ENCODE data around the gene MRPL54.

MRPL54 gene

DNA sequence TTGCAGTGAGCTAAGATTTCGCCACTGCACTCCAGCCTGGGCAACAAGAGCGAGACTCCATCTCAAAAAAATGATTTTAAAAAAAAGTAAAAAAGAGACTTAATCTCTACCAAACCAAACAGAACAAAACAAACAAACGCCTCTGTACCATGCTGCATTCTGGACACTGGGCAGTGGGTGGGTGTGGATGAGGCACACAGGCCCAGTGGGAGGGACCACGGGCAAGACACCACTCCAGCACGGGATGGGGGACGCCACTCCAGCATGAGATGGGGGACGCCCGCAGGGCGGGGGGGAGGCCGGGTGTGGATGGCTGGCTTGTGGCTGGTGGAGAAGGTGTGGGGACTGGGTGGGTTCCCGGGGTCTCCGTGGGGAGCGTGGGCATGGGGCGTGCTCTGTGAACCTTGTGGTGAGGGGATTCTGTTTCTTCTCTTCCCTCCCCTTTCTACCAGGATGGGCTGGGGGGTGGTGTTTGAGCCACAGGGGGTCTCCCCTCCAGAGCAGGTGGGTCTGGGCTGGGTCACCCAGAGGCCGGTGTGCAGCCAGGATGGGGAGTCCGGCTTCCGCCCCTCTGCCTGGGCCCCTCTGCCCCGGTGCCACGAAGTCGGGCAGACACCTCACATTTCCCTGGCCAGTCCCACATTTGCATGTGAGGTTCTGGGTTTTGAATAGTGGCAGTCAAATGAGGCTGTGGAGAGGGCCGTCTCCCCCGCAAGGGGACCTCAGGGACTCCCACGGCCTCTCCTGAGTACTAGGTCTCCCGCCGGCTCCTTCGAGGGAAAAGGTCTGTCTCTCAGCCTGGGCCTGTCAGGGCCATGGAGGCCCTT lies 47.6 kb downstream of the MRPL54 start:
- H3K9me3 ChIP-seq (ENCODE audit: insufficient read depth, low read length) = no peaks in the 10 kb centered on the region; the same call in 1 of the 2 replicates
- no peaks in the 10 kb centered on the region; the same call in 1 of the 2 replicates for H3K27me3 ChIP-seq (ENCODE audit: low read depth, low read length)
- no peaks in the 10 kb centered on the region for H3K36me3 ChIP-seq (replicated peaks; ENCODE audit: low read depth, low read length)
- peak overlapping the region; percentile 30; the same call in 1 of the 2 replicates for H2AFZ ChIP-seq (ENCODE audit: low read depth, low read length)
- peak overlapping the region; percentile 40; the same call in 1 of the 2 replicates for H3K9ac ChIP-seq (ENCODE audit: low read length)
- no peak for TF ChIP-seq EZH2phosphoT487 (IDR thresholded peaks at IDR 0.05; ENCODE audit: low read depth)
- TF ChIP-seq, protein P1, sequence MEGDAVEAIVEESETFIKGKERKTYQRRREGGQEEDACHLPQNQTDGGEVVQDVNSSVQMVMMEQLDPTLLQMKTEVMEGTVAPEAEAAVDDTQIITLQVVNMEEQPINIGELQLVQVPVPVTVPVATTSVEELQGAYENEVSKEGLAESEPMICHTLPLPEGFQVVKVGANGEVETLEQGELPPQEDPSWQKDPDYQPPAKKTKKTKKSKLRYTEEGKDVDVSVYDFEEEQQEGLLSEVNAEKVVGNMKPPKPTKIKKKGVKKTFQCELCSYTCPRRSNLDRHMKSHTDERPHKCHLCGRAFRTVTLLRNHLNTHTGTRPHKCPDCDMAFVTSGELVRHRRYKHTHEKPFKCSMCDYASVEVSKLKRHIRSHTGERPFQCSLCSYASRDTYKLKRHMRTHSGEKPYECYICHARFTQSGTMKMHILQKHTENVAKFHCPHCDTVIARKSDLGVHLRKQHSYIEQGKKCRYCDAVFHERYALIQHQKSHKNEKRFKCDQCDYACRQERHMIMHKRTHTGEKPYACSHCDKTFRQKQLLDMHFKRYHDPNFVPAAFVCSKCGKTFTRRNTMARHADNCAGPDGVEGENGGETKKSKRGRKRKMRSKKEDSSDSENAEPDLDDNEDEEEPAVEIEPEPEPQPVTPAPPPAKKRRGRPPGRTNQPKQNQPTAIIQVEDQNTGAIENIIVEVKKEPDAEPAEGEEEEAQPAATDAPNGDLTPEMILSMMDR (IDR thresholded peaks at IDR 0.05; ENCODE audit: low read depth, low read length) = no peak
- H3K27ac ChIP-seq (ENCODE audit: low read length) = peak overlapping the region; percentile 35; the same call in 1 of the 2 replicates
- H3K4me1 ChIP-seq (ENCODE audit: low read length) = peaks cover 21% of the 10 kb centered on the region
- no peaks in the 10 kb centered on the region for H3K79me2 ChIP-seq (ENCODE audit: low read length)
- H3K4me2 ChIP-seq (ENCODE audit: low read length) = peak overlapping the region; percentile 75
- no peaks in the 10 kb centered on the region for H4K20me1 ChIP-seq (ENCODE audit: insufficient read depth, low read length)
- peak overlapping the region; percentile 45 for H3K4me3 ChIP-seq (ENCODE audit: low read length)

DNA sequence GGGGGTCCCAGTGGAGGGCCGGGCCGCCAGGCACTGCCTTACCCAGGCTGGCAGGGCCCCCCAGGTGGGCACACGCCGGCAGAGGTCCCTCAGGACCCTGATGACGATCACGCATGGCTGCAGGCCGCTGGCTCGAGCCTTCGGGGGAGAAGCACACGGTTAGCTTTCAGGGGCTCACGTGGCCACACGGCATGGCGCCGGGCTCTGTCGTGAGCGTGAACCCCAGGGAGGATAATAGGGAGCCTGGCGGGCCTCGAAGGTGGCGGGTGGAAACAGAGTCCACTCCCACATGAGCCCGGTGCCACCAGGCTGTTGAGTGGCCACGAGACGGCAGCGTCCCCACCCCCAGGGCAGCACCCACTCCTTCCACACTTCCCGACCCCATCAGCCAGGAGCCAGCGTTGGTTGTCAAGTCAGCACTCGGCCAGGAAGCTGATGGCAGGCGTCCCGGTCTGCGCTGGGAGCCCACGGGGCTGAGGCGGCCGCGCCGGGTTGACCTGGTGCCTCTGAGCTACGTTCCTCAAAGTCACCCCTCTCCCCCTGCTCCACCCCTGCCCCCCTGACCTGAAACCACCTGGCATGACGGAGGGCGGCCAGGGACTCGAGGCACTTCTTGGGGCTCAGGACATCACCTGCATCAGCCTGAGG lies 48.4 kb downstream of the MRPL54 start:
- Histone ChIP-seq H4K20me1 (ENCODE audit: insufficient read depth, low read length) (no peaks in the 10 kb centered on the region), H2AFZ (ENCODE audit: low read depth, low read length) (peak overlapping the region; percentile 30; the same call in 1 of the 2 replicates), H3K4me2 (ENCODE audit: low read length) (peak overlapping the region; percentile 75), H3K4me1 (ENCODE audit: low read length) (peaks cover 21% of the 10 kb centered on the region), H3K27ac (ENCODE audit: low read length) (peak overlapping the region; percentile 35; the same call in 1 of the 2 replicates), H3K36me3 (replicated peaks; ENCODE audit: low read depth, low read length) (no peaks in the 10 kb centered on the region), H3K79me2 (ENCODE audit: low read length) (no peaks in the 10 kb centered on the region), H3K9ac (ENCODE audit: low read length) (peak overlapping the region; percentile 40; the same call in 1 of the 2 replicates), H3K9me3 (ENCODE audit: insufficient read depth, low read length) (no peaks in the 10 kb centered on the region; the same call in 1 of the 2 replicates), H3K4me3 (ENCODE audit: low read length) (peak overlapping the region; percentile 45), H3K27me3 (ENCODE audit: low read depth, low read length) (no peaks in the 10 kb centered on the region; the same call in 1 of the 2 replicates)
- TF ChIP-seq, protein P1 (IDR thresholded peaks at IDR 0.05; ENCODE audit: low read depth, low read length) = no peak
- TF ChIP-seq EZH2phosphoT487 (IDR thresholded peaks at IDR 0.05; ENCODE audit: low read depth) = no peak

DNA sequence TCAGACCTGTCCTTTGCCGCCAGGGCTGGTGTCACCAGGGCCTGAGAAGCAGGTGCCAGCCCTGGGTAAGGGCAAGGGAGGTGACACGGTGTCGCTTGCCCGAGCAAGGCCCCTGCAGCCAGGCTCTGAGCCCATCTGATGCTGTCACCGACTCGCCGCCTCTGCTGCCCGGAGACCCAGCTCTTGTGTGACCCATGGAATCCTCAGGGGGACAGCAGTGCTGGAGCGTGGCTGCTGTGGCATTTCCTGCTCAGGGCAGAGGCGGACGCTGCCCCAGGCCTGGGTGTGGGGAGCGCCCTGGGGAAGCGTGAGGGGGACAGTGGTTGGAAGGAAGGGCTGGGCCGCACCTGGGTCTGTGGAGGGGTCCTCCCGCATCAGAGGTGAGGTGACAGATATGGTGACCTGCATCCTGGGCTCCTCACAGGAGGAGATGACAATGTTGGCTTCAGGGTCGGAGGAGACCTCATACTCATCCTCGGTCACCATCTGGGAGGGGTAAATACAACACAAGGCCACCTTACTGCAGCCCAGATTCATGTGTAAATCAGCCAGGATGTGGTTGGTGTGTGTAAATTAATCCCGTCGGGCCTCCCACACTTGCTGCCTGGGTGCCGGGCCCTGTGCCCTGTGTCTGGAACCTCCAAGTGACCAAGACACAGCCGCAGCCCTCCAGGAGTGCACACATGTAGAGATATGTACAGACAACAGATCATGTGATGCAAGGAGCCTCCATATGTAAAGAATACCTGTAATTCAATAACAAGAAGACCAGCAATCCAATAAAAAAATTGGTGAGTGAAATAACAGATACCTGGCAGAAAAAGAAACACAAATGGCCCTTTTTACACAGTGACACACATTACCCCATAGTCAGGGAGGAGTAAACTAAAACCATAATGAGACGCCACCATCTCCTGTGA lies 51.3 kb downstream of the MRPL54 start:
- H3K27ac ChIP-seq (ENCODE audit: low read length) = no peak overlapping the region
- H3K4me1 ChIP-seq (ENCODE audit: low read length) = peaks cover 21% of the 10 kb centered on the region
- no peaks in the 10 kb centered on the region for H3K79me2 ChIP-seq (ENCODE audit: low read length)
- no peaks in the 10 kb centered on the region for H3K9me3 ChIP-seq (ENCODE audit: insufficient read depth, low read length)
- H3K36me3 ChIP-seq (replicated peaks; ENCODE audit: low read depth, low read length) = no peaks in the 10 kb centered on the region
- H3K27me3 ChIP-seq (ENCODE audit: low read depth, low read length) = no peaks in the 10 kb centered on the region; the same call in 1 of the 2 replicates
- H3K4me3 ChIP-seq (ENCODE audit: low read length) = no peak overlapping the region
- H2AFZ ChIP-seq (ENCODE audit: low read depth, low read length) = no peak overlapping the region
- H4K20me1 ChIP-seq (ENCODE audit: insufficient read depth, low read length) = no peaks in the 10 kb centered on the region
- H3K4me2 ChIP-seq (ENCODE audit: low read length) = no peak overlapping the region
- H3K9ac ChIP-seq (ENCODE audit: low read length) = no peak overlapping the region
- TF ChIP-seq EZH2phosphoT487 (IDR thresholded peaks at IDR 0.05; ENCODE audit: low read depth) = no peak
- TF ChIP-seq, protein P1 (IDR thresholded peaks at IDR 0.05; ENCODE audit: low read depth, low read length) = no peak
